ENCODE measurements around the gene LSM3. TPM values are rescaled to one million over a fixed set of nuclear protein-coding genes. Genes with fewer than 3 reads are reported as not detected.

Gene LSM3
- total and polyA plus RNA-seq, 9 of the 15 experiments (the other 6 are each of a cell fraction or from before 2014, with no cell fraction given): 33.8 to 203 (median 61.2) TPM

DNA sequence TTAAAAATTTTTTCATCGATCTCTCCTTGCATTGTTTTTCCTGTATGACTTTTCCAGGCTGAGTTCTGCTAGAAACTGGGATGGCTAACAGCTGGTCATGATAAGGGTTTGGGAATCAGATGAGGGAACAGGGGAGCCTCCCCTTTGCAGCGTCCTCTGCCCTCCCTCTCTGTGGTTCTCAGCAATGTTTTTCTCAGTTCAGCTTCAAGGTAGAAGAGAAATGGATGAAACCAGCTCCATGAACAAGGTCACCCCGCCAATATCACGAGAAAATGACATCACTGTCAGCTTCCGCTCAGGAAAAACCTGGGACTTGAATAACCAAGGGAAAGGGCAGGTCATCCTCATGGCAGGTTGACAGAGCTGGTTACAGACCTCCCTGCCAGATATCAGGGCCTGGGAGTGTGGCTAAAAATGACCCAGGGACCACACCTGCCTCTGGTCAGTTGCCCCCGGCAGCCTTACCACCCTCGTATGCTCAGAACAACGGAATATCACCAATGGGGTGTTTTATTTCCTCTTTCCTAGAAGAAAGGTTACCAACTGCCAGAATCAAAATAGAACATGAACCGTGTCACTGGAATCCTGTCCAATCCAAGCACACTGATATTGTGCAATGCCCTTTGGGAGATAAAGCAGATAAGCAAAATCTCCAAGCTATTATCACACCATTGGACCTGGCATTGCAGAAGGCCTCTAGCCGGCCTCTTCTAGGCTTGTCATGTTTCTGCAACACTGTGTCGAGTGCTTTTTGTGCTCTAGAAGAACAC lies 26.1 kb downstream of the LSM3 start (continued):
- TF ChIP-seq ZNF347 (CRISPR knock-in tag; IDR thresholded peaks at IDR 0.05; ENCODE audit: low read depth) (no peak), ZFPM2 (CRISPR knock-in tag; IDR thresholded peaks at IDR 0.05) (peak; percentile 76; the same call in 1 of the 2 replicates), HNRNPK (IDR thresholded peaks at IDR 0.05; ENCODE audit: low read depth, low read length, poor library complexity, severe bottlenecking) (no peak), PHF21A (IDR thresholded peaks at IDR 0.05; ENCODE audit: borderline replicate concordance, low read depth) (no peak), WHSC1 (IDR thresholded peaks at IDR 0.05; ENCODE audit: low read length) (no peak), HNRNPL (IDR thresholded peaks at IDR 0.05; ENCODE audit: low read depth, low read length) (no peak), TAL1 (IDR thresholded peaks at IDR 0.05) (peak; percentile 6; the same call in 1 of the 2 replicates), ZFP30 (CRISPR knock-in tag; IDR thresholded peaks at IDR 0.05; ENCODE audit: borderline replicate concordance) (no peak), ZNF668 (CRISPR knock-in tag; IDR thresholded peaks at IDR 0.05) (no peak), TCFL5 (CRISPR knock-in tag; conservative IDR thresholded peaks at IDR 0.05) (no peak), FOXJ2 (tag; IDR thresholded peaks at IDR 0.05) (no peak), YBX1 (IDR thresholded peaks at IDR 0.05) (no peak), CEBPB (tag; IDR thresholded peaks at IDR 0.05) (peak; percentile 100), NR4A1 (CRISPR knock-in tag; IDR thresholded peaks at IDR 0.05) (no peak), NR4A1 (tag; IDR thresholded peaks at IDR 0.05) (peak; percentile 92), ZNF175 (CRISPR knock-in tag; IDR thresholded peaks at IDR 0.05; ENCODE audit: low read depth) (peak; percentile 92), EP300 (IDR thresholded peaks at IDR 0.05; ENCODE audit: low read length) (peak; percentile 96), MXI1 (IDR thresholded peaks at IDR 0.05; ENCODE audit: low read depth, low read length) (no peak), ILK (tag; IDR thresholded peaks at IDR 0.05; ENCODE audit: borderline replicate concordance, low read depth) (no peak; the same call in 1 of the 2 replicates), SIN3B (IDR thresholded peaks at IDR 0.05; ENCODE audit: low read depth) (no peak), ZNF507 (tag; conservative IDR thresholded peaks at IDR 0.05) (no peak), KHSRP (IDR thresholded peaks at IDR 0.05) (no peak), ZNF436 (CRISPR knock-in tag; IDR thresholded peaks at IDR 0.05) (no peak), EWSR1 (IDR thresholded peaks at IDR 0.05; ENCODE audit: borderline replicate concordance, low read depth, partially characterized antibody) (no peak), POU5F1 (IDR thresholded peaks at IDR 0.05; ENCODE audit: borderline replicate concordance, low read depth, low read length, partially characterized antibody) (no peak), TCF7 (IDR thresholded peaks at IDR 0.05; ENCODE audit: borderline replicate concordance) (no peak)
- TF ChIP-seq, protein P1, sequence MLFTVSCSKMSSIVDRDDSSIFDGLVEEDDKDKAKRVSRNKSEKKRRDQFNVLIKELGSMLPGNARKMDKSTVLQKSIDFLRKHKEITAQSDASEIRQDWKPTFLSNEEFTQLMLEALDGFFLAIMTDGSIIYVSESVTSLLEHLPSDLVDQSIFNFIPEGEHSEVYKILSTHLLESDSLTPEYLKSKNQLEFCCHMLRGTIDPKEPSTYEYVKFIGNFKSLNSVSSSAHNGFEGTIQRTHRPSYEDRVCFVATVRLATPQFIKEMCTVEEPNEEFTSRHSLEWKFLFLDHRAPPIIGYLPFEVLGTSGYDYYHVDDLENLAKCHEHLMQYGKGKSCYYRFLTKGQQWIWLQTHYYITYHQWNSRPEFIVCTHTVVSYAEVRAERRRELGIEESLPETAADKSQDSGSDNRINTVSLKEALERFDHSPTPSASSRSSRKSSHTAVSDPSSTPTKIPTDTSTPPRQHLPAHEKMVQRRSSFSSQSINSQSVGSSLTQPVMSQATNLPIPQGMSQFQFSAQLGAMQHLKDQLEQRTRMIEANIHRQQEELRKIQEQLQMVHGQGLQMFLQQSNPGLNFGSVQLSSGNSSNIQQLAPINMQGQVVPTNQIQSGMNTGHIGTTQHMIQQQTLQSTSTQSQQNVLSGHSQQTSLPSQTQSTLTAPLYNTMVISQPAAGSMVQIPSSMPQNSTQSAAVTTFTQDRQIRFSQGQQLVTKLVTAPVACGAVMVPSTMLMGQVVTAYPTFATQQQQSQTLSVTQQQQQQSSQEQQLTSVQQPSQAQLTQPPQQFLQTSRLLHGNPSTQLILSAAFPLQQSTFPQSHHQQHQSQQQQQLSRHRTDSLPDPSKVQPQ (CRISPR knock-in tag; IDR thresholded peaks at IDR 0.05; ENCODE audit: borderline replicate concordance): no peak
- TF ChIP-seq, protein P2, sequence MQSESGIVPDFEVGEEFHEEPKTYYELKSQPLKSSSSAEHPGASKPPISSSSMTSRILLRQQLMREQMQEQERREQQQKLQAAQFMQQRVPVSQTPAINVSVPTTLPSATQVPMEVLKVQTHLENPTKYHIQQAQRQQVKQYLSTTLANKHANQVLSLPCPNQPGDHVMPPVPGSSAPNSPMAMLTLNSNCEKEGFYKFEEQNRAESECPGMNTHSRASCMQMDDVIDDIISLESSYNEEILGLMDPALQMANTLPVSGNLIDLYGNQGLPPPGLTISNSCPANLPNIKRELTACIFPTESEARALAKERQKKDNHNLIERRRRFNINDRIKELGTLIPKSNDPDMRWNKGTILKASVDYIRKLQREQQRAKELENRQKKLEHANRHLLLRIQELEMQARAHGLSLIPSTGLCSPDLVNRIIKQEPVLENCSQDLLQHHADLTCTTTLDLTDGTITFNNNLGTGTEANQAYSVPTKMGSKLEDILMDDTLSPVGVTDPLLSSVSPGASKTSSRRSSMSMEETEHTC (IDR thresholded peaks at IDR 0.05): peak; percentile 13; the same call in 1 of the 2 replicates

All from K562 (cell line).